OCI-LY7 (cell line): ENCODE measurements around the gene ROBO1. TPM values are rescaled to one million over a fixed set of nuclear protein-coding genes. Genes with fewer than 3 reads are reported as not detected.

ENCODE experiments used
- BruUV-seq: library from RNA; stranded (reverse); fragments of 400-500 nt; replicated peaks from 2 replicates; lab custom pipeline; 2021; lab: Mats Ljungman, UMichigan
- CTCF ChIA-PET: fragments of 300-600 bp; sonication (Branson Sonifier 250); formaldehyde crosslinking; loops from one replicate; lab custom pipeline; 2022; ENCODE audit warnings: antibody characterized with exemption; ENCODE audit not compliant: unreplicated experiment; lab: Charles Lee
- POLR2A ChIA-PET: fragments of 300-600 bp; sonication (Branson Sonifier 250); formaldehyde crosslinking; loops from one replicate; lab custom pipeline; 2022; ENCODE audit warnings: antibody characterized with exemption; lab: Charles Lee
- DNase-seq: peaks from one replicate; pipeline ENCODE4 v3.0.0-alpha.2; 2015; ENCODE audit warnings: low spot score
- H2AFZ ChIP-seq: fragments of 200-600 bp; sonication (generic), shearing (Covaris generic); 2 replicates; pipeline ENCODE4 v1.6.1; 2014; ENCODE audit warnings: mild to moderate bottlenecking, antibody characterized with exemption, low read length, moderate library complexity
- H3K27ac ChIP-seq: fragments of 200-600 bp; sonication (generic); 2 replicates; pipeline ENCODE4 v1.5.1; 2014; ENCODE audit warnings: mixed run types, low read depth, mild to moderate bottlenecking, moderate library complexity, low read length, inconsistent platforms; ENCODE audit not compliant: poor library complexity, severe bottlenecking
- H3K36me3 ChIP-seq: fragments of 200-600 bp; sonication (generic); 2 replicates; pipeline ENCODE4 v1.6.1; 2014; ENCODE audit warnings: mild to moderate bottlenecking, antibody characterized with exemption, low read length, moderate library complexity, mixed read lengths; ENCODE audit not compliant: insufficient read depth
- H3K4me1 ChIP-seq: fragments of 200-600 bp; sonication (generic); 2 replicates; pipeline ENCODE4 v1.5.1; 2014; ENCODE audit warnings: mild to moderate bottlenecking, low read length; ENCODE audit not compliant: insufficient read depth, poor library complexity, severe bottlenecking
- H3K4me2 ChIP-seq: fragments of 200-600 bp; sonication (generic); 2 replicates; pipeline ENCODE4 v1.6.1; 2014; ENCODE audit warnings: mild to moderate bottlenecking, low read length
- H3K4me3 ChIP-seq: fragments of 200-600 bp; sonication (generic); 2 replicates; pipeline ENCODE4 v1.5.1; 2014; ENCODE audit warnings: mild to moderate bottlenecking, low read depth, low read length; ENCODE audit not compliant: poor library complexity, severe bottlenecking
- H3K79me2 ChIP-seq: fragments of 200-600 bp; sonication (generic); 2 replicates; pipeline ENCODE4 v1.6.1; 2016; ENCODE audit warnings: low read depth, mild to moderate bottlenecking, low read length, moderate library complexity, mixed read lengths; ENCODE audit not compliant: insufficient read depth
- H3K9me2 ChIP-seq: fragments of 200-600 bp; sonication (generic); 2 replicates; pipeline ENCODE4 v1.6.1; 2016; ENCODE audit warnings: mild to moderate bottlenecking, low read length, mixed read lengths; ENCODE audit not compliant: insufficient read depth
- H3K9me3 ChIP-seq: fragments of 200-600 bp; sonication (generic); 2 replicates; pipeline ENCODE4 v1.6.1; 2014; ENCODE audit warnings: mild to moderate bottlenecking, mixed run types, low read length, mixed read lengths
- H4K20me1 ChIP-seq: fragments of 200-600 bp; sonication (generic); 2 replicates; pipeline ENCODE4 v1.6.1; 2014; ENCODE audit warnings: mild to moderate bottlenecking, antibody characterized with exemption, low read length, moderate library complexity, mixed read lengths; ENCODE audit not compliant: insufficient read depth
- EZH2phosphoT487 ChIP-seq: fragments of 200-600 bp; sonication (generic); IDR thresholded peaks from 2 replicates; pipeline ENCODE4 v1.6.1; 2018; ENCODE audit warnings: low read depth, borderline replicate concordance, mild to moderate bottlenecking, mixed run types, antibody characterized with exemption, low read length, moderate library complexity, mixed read lengths
- intact Hi-C: fragments of 100-400 bp; cut with micrococcal nuclease; formaldehyde crosslinking; loops from one replicate; pipeline ENCODE4 v1.10.0; 2022; ENCODE audit not compliant: unreplicated experiment
- total RNA-seq, 2 experiments: library from RNA; depleted of rRNA in 1 of 2; stranded (reverse); fragments of >200 nt in 1 of 2; shearing (Covaris generic) in 1 of 2; gene quantifications; 2 replicates each; pipeline ENCODE4 v1.2.3, GENCODE V29; 2014 to 2022
- TF ChIP-seq, protein P1 (sequence below): fragments of 200-600 bp; sonication (generic); conservative IDR thresholded peaks from 2 replicates; pipeline ENCODE4 v1.5.1; 2014; ENCODE audit warnings: mild to moderate bottlenecking, antibody characterized with exemption, low read length, moderate library complexity, mixed read lengths

ROBO1 gene
- total RNA-seq, 2 experiments from 2014 or later = not detected

DNA sequence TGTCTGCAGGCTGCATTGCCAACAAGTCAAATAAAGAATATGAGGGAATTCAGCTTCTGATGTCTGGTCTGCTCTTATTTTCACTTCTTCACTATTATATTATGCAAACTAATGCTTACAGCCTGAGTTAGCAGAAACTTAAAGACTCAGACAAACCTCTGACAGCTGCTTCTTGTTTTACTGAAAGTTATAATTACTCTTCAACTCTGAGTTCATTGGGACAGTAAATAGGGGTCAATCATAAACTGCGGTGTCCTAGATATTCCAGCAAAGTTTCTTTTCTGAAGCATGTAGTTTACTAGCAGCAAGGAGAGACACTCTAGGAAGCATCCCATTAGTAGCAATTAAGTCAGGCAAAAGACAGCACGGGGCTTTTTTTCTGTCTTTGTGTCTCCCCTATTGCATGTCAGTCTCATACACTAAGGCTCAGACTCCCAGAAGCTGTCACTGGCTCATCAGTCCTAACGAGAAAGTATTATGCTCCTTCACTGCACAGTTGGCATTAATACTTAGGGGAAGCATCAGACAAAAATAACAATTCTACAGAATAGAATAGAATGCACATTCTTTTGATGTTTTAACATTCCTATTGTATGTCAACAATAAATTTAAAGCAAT is 1060.8 kb downstream of the ROBO1 start:
- CTCF ChIA-PET = no interaction called here
- no peak overlapping the region for H3K4me2 ChIP-seq
- POLR2A ChIA-PET = interaction anchor here (0.8 kb wide), 1 partner anchor 18 kb away, joined by 3 read pairs; no protein-coding TSS in a partner anchor

DNA sequence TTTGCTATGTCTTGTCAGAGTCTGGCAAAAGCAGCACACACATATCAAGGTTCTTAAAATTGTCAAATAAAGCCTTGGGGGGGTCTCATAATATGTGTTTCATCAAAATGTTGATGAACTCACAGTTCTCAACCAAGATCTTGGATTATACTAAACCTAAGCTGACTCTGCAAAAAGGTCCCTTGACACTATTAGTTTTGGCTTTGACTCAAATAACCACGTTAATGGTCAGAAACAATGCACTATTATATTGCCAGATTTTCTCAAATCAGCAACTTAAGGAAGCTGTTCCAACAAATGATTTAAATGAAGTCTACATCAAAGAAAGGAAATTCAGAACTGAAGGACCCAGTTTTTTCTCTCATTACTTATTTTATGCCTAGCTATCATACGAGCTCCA is 1063.9 kb downstream of the ROBO1 start:
- no peak for DNase-seq
- Histone ChIP-seq H3K4me2 (no peak overlapping the region), H3K27ac (no peak overlapping the region), H3K36me3 (no peaks in the 10 kb centered on the region), H3K9me3 (no peaks in the 10 kb centered on the region), H3K4me1 (no peaks in the 10 kb centered on the region), H3K9me2 (no peaks in the 10 kb centered on the region), H3K79me2 (no peaks in the 10 kb centered on the region), H2AFZ (no peak overlapping the region), H3K4me3 (no peak overlapping the region), H4K20me1 (no peaks in the 10 kb centered on the region)
- ChIA-PET POLR2A (interaction anchor here (0.8 to 1.4 kb wide), 2 partner anchors 9 to 10 kb away, joined by 3 read pairs; no protein-coding TSS in a partner anchor), CTCF (no interaction called here)
- TF ChIP-seq, protein P1, sequence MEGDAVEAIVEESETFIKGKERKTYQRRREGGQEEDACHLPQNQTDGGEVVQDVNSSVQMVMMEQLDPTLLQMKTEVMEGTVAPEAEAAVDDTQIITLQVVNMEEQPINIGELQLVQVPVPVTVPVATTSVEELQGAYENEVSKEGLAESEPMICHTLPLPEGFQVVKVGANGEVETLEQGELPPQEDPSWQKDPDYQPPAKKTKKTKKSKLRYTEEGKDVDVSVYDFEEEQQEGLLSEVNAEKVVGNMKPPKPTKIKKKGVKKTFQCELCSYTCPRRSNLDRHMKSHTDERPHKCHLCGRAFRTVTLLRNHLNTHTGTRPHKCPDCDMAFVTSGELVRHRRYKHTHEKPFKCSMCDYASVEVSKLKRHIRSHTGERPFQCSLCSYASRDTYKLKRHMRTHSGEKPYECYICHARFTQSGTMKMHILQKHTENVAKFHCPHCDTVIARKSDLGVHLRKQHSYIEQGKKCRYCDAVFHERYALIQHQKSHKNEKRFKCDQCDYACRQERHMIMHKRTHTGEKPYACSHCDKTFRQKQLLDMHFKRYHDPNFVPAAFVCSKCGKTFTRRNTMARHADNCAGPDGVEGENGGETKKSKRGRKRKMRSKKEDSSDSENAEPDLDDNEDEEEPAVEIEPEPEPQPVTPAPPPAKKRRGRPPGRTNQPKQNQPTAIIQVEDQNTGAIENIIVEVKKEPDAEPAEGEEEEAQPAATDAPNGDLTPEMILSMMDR = no peak
- no peak for TF ChIP-seq EZH2phosphoT487
- BruUV-seq = no TSS peak
- intact Hi-C loops = no loop called here

More for the DNA sequence above, 1060.8 kb downstream of the ROBO1 start:
- no peaks in the 10 kb centered on the region for H3K9me3 ChIP-seq
- H2AFZ ChIP-seq = no peak overlapping the region
- H3K9me2 ChIP-seq = no peaks in the 10 kb centered on the region
- H4K20me1 ChIP-seq = no peaks in the 10 kb centered on the region
- BruUV-seq = no TSS peak
- no peaks in the 10 kb centered on the region for H3K4me1 ChIP-seq
- intact Hi-C loops = no loop called here
- no peaks in the 10 kb centered on the region for H3K79me2 ChIP-seq
- no peak for DNase-seq
- no peak overlapping the region for H3K27ac ChIP-seq
- H3K4me3 ChIP-seq = no peak overlapping the region
- no peaks in the 10 kb centered on the region for H3K36me3 ChIP-seq
- no peak for TF ChIP-seq EZH2phosphoT487
- TF ChIP-seq, protein P1 = no peak

GRCh38 chr3:78701537-78701936 is 1066.3 kb downstream of the ROBO1 start:
- intact Hi-C loops = no loop called here
- CTCF ChIA-PET = no interaction called here
- H3K27ac ChIP-seq = no peak overlapping the region
- H3K79me2 ChIP-seq = no peaks in the 10 kb centered on the region
- no peak overlapping the region for H3K4me3 ChIP-seq
- H3K4me1 ChIP-seq = no peaks in the 10 kb centered on the region
- no TSS peak for BruUV-seq
- no peaks in the 10 kb centered on the region for H4K20me1 ChIP-seq
- H3K36me3 ChIP-seq = no peaks in the 10 kb centered on the region
- TF ChIP-seq, protein P1 = no peak
- TF ChIP-seq EZH2phosphoT487 = no peak
- H3K9me3 ChIP-seq = no peaks in the 10 kb centered on the region
- H3K9me2 ChIP-seq = no peaks in the 10 kb centered on the region
- no peak overlapping the region for H2AFZ ChIP-seq
- H3K4me2 ChIP-seq = no peak overlapping the region
- DNase-seq = no peak
- POLR2A ChIA-PET = interaction anchor here (0.6 kb wide), 2 partner anchors 10 to 315 kb away, joined by 3 read pairs; no protein-coding TSS in a partner anchor
